ENCODE data around the gene PIK3C2A. TPM values are rescaled to one million over a fixed set of nuclear protein-coding genes. Genes with fewer than 3 reads are reported as not detected.
A peak's percentile ranks its signal among the peaks of the same experiment; 100 is the strongest.
"Not testable (repeated sequence)": the region's sequence is repeated elsewhere in the genome, so short reads cannot be mapped to it uniquely, and the experiment has no call there.

The PIK3C2A gene
- total RNA-seq, 1 experiment from 2014 or later, result 105 TPM

DNA sequence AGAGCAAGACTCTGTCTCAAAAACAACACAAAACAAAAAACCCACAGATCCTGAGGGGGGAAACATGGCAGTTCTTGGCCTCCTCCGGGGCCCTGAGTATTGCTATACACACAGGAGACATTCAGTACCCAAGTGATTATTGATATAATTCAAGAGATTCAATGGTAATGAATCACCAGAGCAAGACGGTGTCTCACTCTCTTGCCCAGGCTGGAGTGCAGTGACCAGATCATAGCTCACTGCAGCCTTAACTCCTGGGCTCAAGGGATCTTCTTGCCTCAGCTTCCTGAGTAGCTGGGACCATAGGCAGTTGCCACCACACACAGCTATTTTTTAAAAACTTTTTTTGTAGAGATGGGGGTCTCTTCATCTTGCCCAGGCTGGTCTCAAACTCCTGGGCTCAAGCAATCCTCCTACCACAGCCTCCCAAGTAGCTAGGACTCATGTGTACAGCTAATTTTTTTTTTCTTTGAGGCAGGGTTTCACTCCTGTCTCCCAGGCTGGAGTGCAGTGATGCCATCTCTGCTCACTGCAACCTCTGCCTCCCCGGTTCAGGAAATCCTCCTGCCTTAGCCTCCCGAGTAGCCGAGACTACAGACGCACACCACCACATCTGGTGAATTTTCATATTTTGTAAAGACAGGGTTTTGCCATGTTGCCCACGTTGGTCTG lies 21.8 kb upstream of the PIK3C2A start:
- DNase-seq (ENCODE audit: low read depth in 1 of 2, low spot score in 2 of 2), result no peak
- Histone ChIP-seq H3K36me3 (no peaks in the 10 kb centered on the region), H3K4me1 (replicated peaks) (no peaks in the 10 kb centered on the region)

DNA sequence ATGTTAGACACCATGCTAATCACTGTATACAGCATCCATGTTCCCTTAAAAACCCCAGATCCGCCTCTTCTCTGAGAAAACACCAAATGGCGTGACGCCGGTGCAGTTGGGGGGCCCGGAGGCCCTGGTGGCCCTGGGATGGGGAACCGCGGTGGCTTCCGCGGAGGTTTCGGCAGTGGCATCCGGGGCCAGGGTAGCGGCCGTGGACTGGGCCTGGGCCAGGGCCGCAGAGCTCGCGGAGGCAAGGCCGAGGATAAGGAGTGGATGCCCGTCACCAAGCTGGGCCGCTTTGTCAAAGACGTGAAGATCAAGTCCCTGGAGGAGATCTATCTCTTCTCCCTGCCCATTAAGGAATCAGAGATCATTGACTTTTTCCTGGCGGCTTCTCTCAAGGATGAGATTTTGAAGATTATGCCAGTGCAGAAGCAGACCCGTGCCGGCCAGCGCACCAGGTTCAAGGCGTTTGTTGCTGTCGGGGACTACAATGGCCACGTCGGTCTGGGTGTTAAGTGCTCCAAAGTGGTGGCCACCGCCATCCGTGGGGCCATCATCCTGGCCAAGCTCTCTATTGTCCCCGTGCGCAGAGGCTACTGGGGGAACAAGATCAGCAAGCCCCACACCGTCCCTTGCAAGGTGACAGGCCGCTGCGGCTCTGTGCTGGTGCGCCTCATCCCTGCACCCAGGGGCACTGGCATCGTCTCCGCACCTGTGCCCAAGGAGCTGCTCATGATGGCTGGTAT lies 20.6 kb upstream of the PIK3C2A start:
- not testable (repeated sequence) for H3K27me3 ChIP-seq (replicated peaks); H3K4me1 ChIP-seq (replicated peaks); H3K27ac ChIP-seq; H3K36me3 ChIP-seq; H3K9me3 ChIP-seq (replicated peaks); H3K4me3 ChIP-seq; DNase-seq (ENCODE audit: low read depth in 1 of 2, low spot score in 2 of 2)

More for the DNA sequence above, 21.8 kb upstream of the PIK3C2A start:
- H3K4me3 ChIP-seq, result no peak overlapping the region
- no peaks in the 10 kb centered on the region for H3K9me3 ChIP-seq (replicated peaks)
- no peak overlapping the region for H3K27ac ChIP-seq
- H3K27me3 ChIP-seq (replicated peaks), result no peaks in the 10 kb centered on the region

DNA sequence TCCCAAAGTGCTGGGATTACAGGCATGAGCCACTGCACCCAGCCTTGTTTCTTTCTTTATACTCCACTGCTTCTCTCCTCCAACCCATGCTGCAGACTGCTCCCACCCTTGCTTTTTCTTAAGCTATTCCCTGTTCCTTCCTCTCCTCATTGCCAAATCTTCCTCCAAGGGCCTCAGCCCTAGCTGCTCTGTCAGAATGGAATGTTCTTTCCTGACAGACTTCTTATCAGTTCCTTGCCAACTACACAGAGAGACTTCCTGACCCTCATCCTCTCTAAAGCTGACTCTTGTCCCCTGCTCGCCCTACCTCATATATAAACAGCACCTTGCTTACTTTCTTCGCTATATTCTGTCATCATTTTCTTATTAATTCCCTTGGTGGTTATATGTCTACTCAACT lies 16.9 kb upstream of the PIK3C2A start:
- H3K9me3 ChIP-seq (replicated peaks), result no peaks in the 10 kb centered on the region
- no peak overlapping the region for H3K4me3 ChIP-seq
- H3K36me3 ChIP-seq, result no peaks in the 10 kb centered on the region
- H3K27me3 ChIP-seq (replicated peaks), result no peaks in the 10 kb centered on the region
- no peaks in the 10 kb centered on the region for H3K4me1 ChIP-seq (replicated peaks)
- no peak for DNase-seq (ENCODE audit: low read depth in 1 of 2, low spot score in 2 of 2)
- H3K27ac ChIP-seq, result no peak overlapping the region

GRCh38 chr11:17221968-17222367 lies 14.2 kb upstream of the PIK3C2A start:
- DNase-seq (ENCODE audit: low read depth in 1 of 2, low spot score in 2 of 2), result no peak
- Histone ChIP-seq H3K27ac (no peak overlapping the region), H3K4me3 (no peak overlapping the region), H3K9me3 (replicated peaks) (no peaks in the 10 kb centered on the region), H3K36me3 (no peaks in the 10 kb centered on the region), H3K27me3 (replicated peaks) (no peaks in the 10 kb centered on the region), H3K4me1 (replicated peaks) (no peaks in the 10 kb centered on the region)

DNA sequence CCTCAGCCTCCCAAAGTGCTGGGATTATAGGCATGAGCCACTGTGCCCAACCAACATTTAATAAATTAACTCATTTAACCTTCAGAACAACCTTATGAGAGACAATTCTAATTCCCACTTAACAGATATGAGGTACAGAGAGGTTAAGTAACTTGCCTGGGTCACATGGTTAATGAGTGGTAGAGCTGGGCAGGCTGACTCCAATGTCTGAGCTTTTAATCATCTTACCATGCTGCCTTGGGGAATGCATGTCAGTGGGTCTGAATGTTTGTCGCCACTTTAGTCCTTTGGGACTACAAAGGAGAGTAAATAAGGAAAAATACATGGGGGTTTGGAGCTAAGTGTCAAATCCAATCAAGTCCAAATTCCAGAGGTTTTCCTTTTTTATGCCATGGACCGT lies 11.2 kb upstream of the PIK3C2A start:
- no peak for DNase-seq (ENCODE audit: low read depth in 1 of 2, low spot score in 2 of 2)
- H3K4me3 ChIP-seq, result no peak overlapping the region
- no peaks in the 10 kb centered on the region for H3K4me1 ChIP-seq (replicated peaks)
- no peak overlapping the region for H3K27ac ChIP-seq
- H3K36me3 ChIP-seq, result no peaks in the 10 kb centered on the region
- no peaks in the 10 kb centered on the region for H3K27me3 ChIP-seq (replicated peaks)
- peaks cover 6% of the 10 kb centered on the region; the same call in 1 of the 2 replicates for H3K9me3 ChIP-seq (replicated peaks)

DNA sequence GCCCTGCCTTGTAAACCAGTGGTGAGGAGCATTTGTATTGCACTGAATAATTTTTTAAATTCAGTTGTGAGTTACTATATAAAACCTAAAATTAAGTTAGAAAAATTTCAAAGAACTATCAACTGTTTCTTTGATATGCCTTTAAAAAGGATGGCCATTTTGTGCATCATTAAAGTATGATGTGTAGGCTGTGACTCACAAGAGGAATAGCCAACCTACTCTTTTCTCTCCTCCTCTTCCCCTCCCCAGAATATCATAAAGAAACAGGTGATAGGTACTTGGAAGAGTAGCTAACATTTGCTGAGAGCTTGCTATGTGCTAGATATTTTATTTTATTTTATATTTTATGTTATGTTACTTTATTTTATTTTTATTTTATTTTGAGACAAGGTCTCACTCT lies 10.6 kb upstream of the PIK3C2A start:
- Histone ChIP-seq H3K36me3 (no peaks in the 10 kb centered on the region), H3K27me3 (replicated peaks) (no peaks in the 10 kb centered on the region), H3K4me1 (replicated peaks) (no peaks in the 10 kb centered on the region), H3K9me3 (replicated peaks) (peaks cover 6% of the 10 kb centered on the region; the same call in 1 of the 2 replicates), H3K27ac (no peak overlapping the region), H3K4me3 (no peak overlapping the region)
- no peak for DNase-seq (ENCODE audit: low read depth in 1 of 2, low spot score in 2 of 2)

DNA sequence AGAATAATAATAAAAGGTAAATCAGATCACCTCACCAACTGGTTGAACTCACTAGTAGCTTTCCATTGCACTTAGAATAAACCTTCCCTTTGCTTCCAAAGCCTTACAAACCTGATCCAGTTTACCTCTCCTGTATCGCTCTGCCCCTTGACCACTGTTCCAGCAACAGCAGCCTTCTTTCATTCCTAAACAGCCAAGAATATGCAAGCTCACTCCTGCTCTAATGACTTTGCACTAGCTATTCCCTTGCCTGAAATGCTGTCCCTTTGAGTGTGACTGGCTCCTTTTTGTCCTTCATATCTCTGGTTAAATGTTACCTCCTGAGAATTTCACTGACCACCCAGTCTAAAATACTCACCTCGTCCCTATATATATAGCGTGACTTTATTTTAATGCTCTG lies 9.6 kb upstream of the PIK3C2A start:
- H3K4me1 ChIP-seq (replicated peaks), result no peaks in the 10 kb centered on the region
- no peak overlapping the region for H3K4me3 ChIP-seq
- H3K9me3 ChIP-seq (replicated peaks), result peaks cover 6% of the 10 kb centered on the region; the same call in 1 of the 2 replicates
- H3K27me3 ChIP-seq (replicated peaks), result no peaks in the 10 kb centered on the region
- no peak for DNase-seq (ENCODE audit: low read depth in 1 of 2, low spot score in 2 of 2)
- H3K27ac ChIP-seq, result no peak overlapping the region
- H3K36me3 ChIP-seq, result no peaks in the 10 kb centered on the region

DNA sequence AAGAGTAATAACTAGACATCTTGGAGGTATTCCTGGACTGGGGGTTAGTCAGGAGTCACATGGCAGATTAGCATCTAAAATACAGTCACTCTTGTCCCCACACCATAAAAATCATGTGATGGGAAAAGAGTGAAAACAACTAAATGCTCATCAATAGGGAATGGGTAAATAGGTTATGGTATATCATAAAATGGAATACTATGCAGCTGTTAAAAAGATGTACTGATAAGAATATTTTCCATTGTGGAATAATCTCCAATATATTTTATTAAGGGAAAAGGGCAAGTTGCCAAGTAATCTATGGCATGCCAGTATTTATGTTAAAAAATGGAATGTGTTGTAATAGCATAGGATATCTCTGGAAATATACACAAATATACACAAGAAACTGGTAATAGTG lies 6.6 kb upstream of the PIK3C2A start:
- no peaks in the 10 kb centered on the region for H3K36me3 ChIP-seq
- H3K27ac ChIP-seq, result no peak overlapping the region
- peaks cover 6% of the 10 kb centered on the region; the same call in 1 of the 2 replicates for H3K9me3 ChIP-seq (replicated peaks)
- no peak overlapping the region for H3K4me3 ChIP-seq
- DNase-seq (ENCODE audit: low read depth in 1 of 2, low spot score in 2 of 2), result no peak
- H3K4me1 ChIP-seq (replicated peaks), result peaks cover 10% of the 10 kb centered on the region
- no peaks in the 10 kb centered on the region for H3K27me3 ChIP-seq (replicated peaks)

- no peak overlapping the region for H3K27ac ChIP-seq
- H3K36me3 ChIP-seq, result peaks cover 4% of the 10 kb centered on the region; the same call in 1 of the 2 replicates
- H3K4me3 ChIP-seq, result no peak overlapping the region
- H3K27me3 ChIP-seq (replicated peaks), result no peaks in the 10 kb centered on the region
- no peak for DNase-seq (ENCODE audit: low read depth in 1 of 2, low spot score in 2 of 2)
- peaks cover 23% of the 10 kb centered on the region for H3K4me1 ChIP-seq (replicated peaks)
- H3K9me3 ChIP-seq (replicated peaks), result peaks cover 6% of the 10 kb centered on the region; the same call in 1 of the 2 replicates
Measured at GRCh38 chr11:17211286-17211685, 3.5 kb upstream of the PIK3C2A start.

GRCh38 chr11:17209939-17210245 lies 2.1 kb upstream of the PIK3C2A start:
- Histone ChIP-seq H3K9me3 (replicated peaks) (peaks cover 6% of the 10 kb centered on the region; the same call in 1 of the 2 replicates), H3K4me1 (replicated peaks) (peaks cover 23% of the 10 kb centered on the region), H3K36me3 (peaks cover 5% of the 10 kb centered on the region), H3K27ac (peak overlapping the region; percentile 79), H3K27me3 (replicated peaks) (no peaks in the 10 kb centered on the region), H3K4me3 (no peak overlapping the region)
- DNase-seq (ENCODE audit: low read depth in 1 of 2, low spot score in 2 of 2), result no peak

GRCh38 chr11:17208257-17208999 lies 642 bp upstream of the PIK3C2A start:
- DNase-seq (ENCODE audit: low read depth in 1 of 2, low spot score in 2 of 2), result peak in 1 of 2 experiments; percentile 57
- Histone ChIP-seq H3K4me1 (replicated peaks) (peaks cover 23% of the 10 kb centered on the region), H3K4me3 (peak overlapping the region; percentile 89), H3K27me3 (replicated peaks) (no peaks in the 10 kb centered on the region), H3K27ac (peak overlapping the region; percentile 79), H3K36me3 (peaks cover 16% of the 10 kb centered on the region), H3K9me3 (replicated peaks) (no peaks in the 10 kb centered on the region)

DNA sequence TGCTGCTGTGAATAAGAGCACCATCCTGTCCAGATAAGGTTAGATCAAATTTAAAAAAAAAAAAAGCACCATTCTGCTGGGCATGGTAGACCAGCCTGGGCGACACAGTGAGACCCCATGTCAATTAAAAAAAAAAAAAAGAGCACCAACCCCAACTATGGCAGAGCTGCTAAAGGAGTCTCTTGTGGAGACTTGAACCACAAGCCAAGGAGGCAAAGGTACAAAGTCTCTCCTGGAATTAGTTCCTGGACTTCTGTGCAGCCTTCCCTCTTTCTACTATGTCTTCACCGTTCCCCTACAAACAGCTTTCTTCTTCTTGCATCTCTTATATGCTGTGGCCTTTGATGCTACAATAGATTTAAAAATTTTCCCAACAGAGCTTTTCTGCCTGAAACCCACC lies 1.3 kb downstream of the PIK3C2A start:
- H3K27ac ChIP-seq, result no peak overlapping the region
- H3K9me3 ChIP-seq (replicated peaks), result no peaks in the 10 kb centered on the region
- H3K36me3 ChIP-seq, result peaks cover 22% of the 10 kb centered on the region
- H3K4me3 ChIP-seq, result peak overlapping the region; percentile 89
- DNase-seq (ENCODE audit: low read depth in 1 of 2, low spot score in 2 of 2), result no peak
- H3K4me1 ChIP-seq (replicated peaks), result peaks cover 23% of the 10 kb centered on the region
- H3K27me3 ChIP-seq (replicated peaks), result no peaks in the 10 kb centered on the region

- no peak overlapping the region for H3K4me3 ChIP-seq
- H3K9me3 ChIP-seq (replicated peaks), result no peaks in the 10 kb centered on the region
- H3K36me3 ChIP-seq, result peaks cover 36% of the 10 kb centered on the region
- H3K4me1 ChIP-seq (replicated peaks), result peaks cover 10% of the 10 kb centered on the region
- H3K27ac ChIP-seq, result 0 out of 2 replicates have a peak overlapping the region, but pooled peaks have one; percentile 0
- no peaks in the 10 kb centered on the region for H3K27me3 ChIP-seq (replicated peaks)
- DNase-seq (ENCODE audit: low read depth in 1 of 2, low spot score in 2 of 2), result peak in 1 of 2 experiments; percentile 40
Measured at GRCh38 chr11:17197431-17197898, 10.3 kb downstream of the PIK3C2A start.

DNA sequence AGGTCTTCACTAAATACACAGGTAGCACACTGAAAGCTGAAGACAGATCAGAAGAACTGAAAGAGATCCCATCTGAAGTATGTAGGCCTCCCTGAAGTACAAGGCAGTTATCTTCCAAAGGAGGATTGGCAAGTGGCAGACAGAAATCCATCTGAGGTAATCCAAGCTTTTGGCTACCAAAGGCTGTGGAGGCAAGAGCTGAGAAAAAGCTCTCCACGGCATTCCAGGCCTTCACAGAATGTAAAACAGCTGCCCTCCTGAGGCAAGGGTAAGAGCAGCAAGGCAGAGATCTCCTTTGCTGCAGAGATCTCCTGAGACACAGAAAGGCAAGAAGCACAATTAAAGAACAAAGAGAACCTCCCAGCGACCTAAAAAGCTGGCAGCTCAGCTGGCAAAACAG lies 19.1 kb downstream of the PIK3C2A start:
- no peak for DNase-seq (ENCODE audit: low read depth in 1 of 2, low spot score in 2 of 2)
- Histone ChIP-seq H3K9me3 (replicated peaks) (no peaks in the 10 kb centered on the region), H3K27ac (no peak overlapping the region), H3K4me3 (no peak overlapping the region), H3K4me1 (replicated peaks) (no peaks in the 10 kb centered on the region), H3K36me3 (peaks cover 31% of the 10 kb centered on the region), H3K27me3 (replicated peaks) (no peaks in the 10 kb centered on the region)

Data from SJSA1 (cell line).